Natural killer cell (primary cell): Measurements from ENCODE around the gene CEP68. TPM values are rescaled to one million over a fixed set of nuclear protein-coding genes. Genes with fewer than 3 reads are reported as not detected.
"Not testable (repeated sequence)": the region's sequence is repeated elsewhere in the genome, so short reads cannot be mapped to it uniquely, and the experiment has no call there.

Experiments used
- ATAC-seq, 3 donors: fragments of 150-1000 bp in 2 of 3; fragments of 200-7000 bp in 1 of 3; cut with Tn5 transposase; 1 replicate in 1 of 3; 2 replicates in 2 of 3; pipeline ENCODE4 v1.10.0; 2021; ENCODE audit warnings: mild to moderate bottlenecking in 2 of 3, moderate library complexity in 2 of 3
- DNase-seq, 2 donors: peaks; one replicate each; pipeline versions ENCODE4 v3.0.0 to v3.0.0-alpha.2; 2013 to 2021; ENCODE audit warnings: mixed read lengths in 1 of 2
- H3K27ac ChIP-seq: one replicate; pipeline ENCODE4 v1.5.1; 2013; ENCODE audit warnings: mild to moderate bottlenecking, low read length
- H3K27me3 ChIP-seq: one replicate; pipeline ENCODE4 v1.6.1; 2013; ENCODE audit warnings: low read length; ENCODE audit not compliant: control insufficient read depth, insufficient read depth
- H3K36me3 ChIP-seq: one replicate; pipeline ENCODE4 v1.6.1; 2013; ENCODE audit warnings: low read length; ENCODE audit not compliant: control insufficient read depth, insufficient read depth
- H3K4me1 ChIP-seq: one replicate; pipeline ENCODE4 v1.6.1; 2013; ENCODE audit warnings: low read length; ENCODE audit not compliant: control insufficient read depth, insufficient read depth
- H3K4me3 ChIP-seq: one replicate; pipeline ENCODE4 v1.5.1; 2013; ENCODE audit warnings: low read length
- H3K9me3 ChIP-seq: one replicate; pipeline ENCODE4 v1.6.1; 2013; ENCODE audit warnings: low read length; ENCODE audit not compliant: control insufficient read depth, insufficient read depth
- H3K27ac Mint-ChIP-seq, 2 donors: one replicate each; pipeline ENCODE4 v1.8.0; 2022; ENCODE audit warnings: mild to moderate bottlenecking in 2 of 2, mixed read lengths in 2 of 2, moderate library complexity in 1 of 2
- H3K27me3 Mint-ChIP-seq, 2 donors: one replicate each; pipeline ENCODE4 v1.8.0; 2022; ENCODE audit warnings: low read depth in 2 of 2, mixed read lengths in 2 of 2
- H3K36me3 Mint-ChIP-seq: one replicate; pipeline ENCODE4 v1.8.0; 2022; ENCODE audit warnings: mixed read lengths
- H3K4me1 Mint-ChIP-seq, 2 donors: one replicate each; pipeline ENCODE4 v1.8.0; 2022; ENCODE audit warnings: mixed read lengths in 2 of 2
- H3K4me3 Mint-ChIP-seq: one replicate; pipeline ENCODE4 v1.8.0; 2022; ENCODE audit warnings: mild to moderate bottlenecking, moderate library complexity, mixed read lengths
- H3K9me3 Mint-ChIP-seq, 2 donors: one replicate each; pipeline ENCODE4 v1.8.0; 2022; ENCODE audit warnings: mixed read lengths in 2 of 2
- WGBS: methylation state at CpG from one replicate; pipeline ENCODE4 v1.1.7; 2013; ENCODE audit warnings: missing lambda C conversion rate; ENCODE audit not compliant: insufficient coverage; 5-methylcytosine and 5-hydroxymethylcytosine counted together
- intact Hi-C: fragments of 100-400 bp; cut with micrococcal nuclease; formaldehyde crosslinking; loops from one replicate; pipeline ENCODE4 v1.14.2; 2022
- total RNA-seq, 4 donors: library from RNA; stranded (reverse); fragments of 120-200 nt in 1 of 4; gene quantifications; one replicate each; pipeline versions ENCODE4 v1.2.3 to v1.2.4, GENCODE V29; 2013 to 2022
- TF ChIP-seq, protein P1 (sequence below): fragments of 200-600 bp; IDR thresholded peaks from one replicate; pipeline ENCODE4 v1.8.0; 2022; ENCODE audit warnings: antibody characterized with exemption

CEP68 gene
- total RNA-seq, 3 donors from 2014 or later (not counting 1 experiment from before 2014, with no cell fraction given) = 5.6 to 8.3 (median 5.8) TPM

- Histone ChIP-seq H3K9me3 (no peaks in the 10 kb centered on the region), H3K4me3 (peak overlapping the region; percentile 84), H3K27me3 (no peaks in the 10 kb centered on the region), H3K27ac (peak overlapping the region; percentile 94), H3K4me1 (peaks cover 24% of the 10 kb centered on the region), H3K36me3 (no peaks in the 10 kb centered on the region)
- intact Hi-C loops = loop anchor here (2.0 to 5.0 kb wide), 5 partner anchors 66 to 1542 kb away; partner anchors contain the start of genes ACTR2, AFTPH, CEP68 and MDH1
- H3K27me3 Mint-ChIP-seq = no peaks in the 10 kb centered on the region
- TF ChIP-seq, protein P1, sequence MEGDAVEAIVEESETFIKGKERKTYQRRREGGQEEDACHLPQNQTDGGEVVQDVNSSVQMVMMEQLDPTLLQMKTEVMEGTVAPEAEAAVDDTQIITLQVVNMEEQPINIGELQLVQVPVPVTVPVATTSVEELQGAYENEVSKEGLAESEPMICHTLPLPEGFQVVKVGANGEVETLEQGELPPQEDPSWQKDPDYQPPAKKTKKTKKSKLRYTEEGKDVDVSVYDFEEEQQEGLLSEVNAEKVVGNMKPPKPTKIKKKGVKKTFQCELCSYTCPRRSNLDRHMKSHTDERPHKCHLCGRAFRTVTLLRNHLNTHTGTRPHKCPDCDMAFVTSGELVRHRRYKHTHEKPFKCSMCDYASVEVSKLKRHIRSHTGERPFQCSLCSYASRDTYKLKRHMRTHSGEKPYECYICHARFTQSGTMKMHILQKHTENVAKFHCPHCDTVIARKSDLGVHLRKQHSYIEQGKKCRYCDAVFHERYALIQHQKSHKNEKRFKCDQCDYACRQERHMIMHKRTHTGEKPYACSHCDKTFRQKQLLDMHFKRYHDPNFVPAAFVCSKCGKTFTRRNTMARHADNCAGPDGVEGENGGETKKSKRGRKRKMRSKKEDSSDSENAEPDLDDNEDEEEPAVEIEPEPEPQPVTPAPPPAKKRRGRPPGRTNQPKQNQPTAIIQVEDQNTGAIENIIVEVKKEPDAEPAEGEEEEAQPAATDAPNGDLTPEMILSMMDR = no peak
- peak overlapping the region; percentile 100 for H3K4me3 Mint-ChIP-seq
- H3K27ac Mint-ChIP-seq = peak overlapping the region; percentile 99
- H3K9me3 Mint-ChIP-seq = no peaks in the 10 kb centered on the region
- H3K36me3 Mint-ChIP-seq = no peaks in the 10 kb centered on the region
- H3K4me1 Mint-ChIP-seq = peaks cover 38 to 46% of the 10 kb centered on the region in 2 donors
- WGBS = 7% methylated on average over 17 of the region's 19 CpGs
- ATAC-seq = peak; percentile 7 to 25 (median 10)
- DNase-seq = no peak
Measured at GRCh38 chr2:65130664-65131175, 74.5 kb downstream of the CEP68 start.

DNA sequence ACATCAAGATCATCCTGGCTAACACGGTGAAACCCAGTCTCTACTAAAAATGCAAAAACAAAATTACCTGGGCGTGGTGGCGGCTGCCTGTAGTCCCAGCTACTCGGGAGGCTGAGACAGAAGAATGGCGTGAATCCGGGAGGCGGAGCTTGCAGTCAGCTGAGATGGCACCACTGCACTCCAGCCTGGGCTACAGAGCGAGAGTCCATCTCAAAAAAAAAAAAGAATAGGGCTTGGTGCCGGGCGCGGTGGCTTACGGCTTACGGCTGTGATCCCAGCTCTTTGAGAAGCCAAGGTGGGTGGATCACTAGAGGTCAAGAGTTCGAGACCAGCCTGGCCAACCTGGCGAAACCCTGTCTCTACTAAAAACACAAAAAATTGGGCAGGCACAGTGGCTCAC lies 76.7 kb downstream of the CEP68 start:
- intact Hi-C loops = loop anchor here (5.0 kb wide), 2 partner anchors 94 to 611 kb away; partner anchors contain the start of genes ACTR2 and AFTPH
- not testable (repeated sequence) for H3K4me1 ChIP-seq, H3K36me3 ChIP-seq, H3K27ac Mint-ChIP-seq, H3K27me3 Mint-ChIP-seq, H3K27ac ChIP-seq, H3K36me3 Mint-ChIP-seq, ATAC-seq, H3K9me3 ChIP-seq, DNase-seq, H3K9me3 Mint-ChIP-seq, H3K27me3 ChIP-seq, H3K4me3 Mint-ChIP-seq, H3K4me3 ChIP-seq
- H3K4me1 Mint-ChIP-seq = peaks cover 23 to 27% of the 10 kb centered on the region in 2 donors
- WGBS = 94% methylated on average over 15 of the region's 15 CpGs

DNA sequence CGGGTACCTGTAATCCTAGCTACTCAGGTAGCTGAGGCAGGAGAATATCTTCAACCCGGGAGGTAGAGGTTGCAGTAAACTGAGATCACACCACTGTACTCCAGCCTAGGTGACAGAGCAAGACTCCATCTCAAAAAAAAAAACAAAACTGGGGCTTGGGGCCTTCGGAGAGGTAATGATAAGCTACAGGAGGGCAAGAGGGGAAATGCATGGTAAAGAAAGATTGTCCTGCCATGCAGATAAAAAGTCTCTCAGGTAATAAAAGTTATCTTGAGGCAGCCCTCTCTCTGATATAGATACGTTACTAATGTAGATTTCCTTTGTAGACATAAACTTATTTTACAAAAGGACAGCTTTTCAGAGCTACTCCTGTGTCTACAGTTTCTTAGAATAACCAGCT lies 77.4 kb downstream of the CEP68 start:
- intact Hi-C loops = loop anchor here (5.0 kb wide), 2 partner anchors 94 to 611 kb away; partner anchors contain the start of genes ACTR2 and AFTPH
- TF ChIP-seq, protein P1 = no peak
- no peaks in the 10 kb centered on the region for H3K36me3 Mint-ChIP-seq
- no peaks in the 10 kb centered on the region for H3K9me3 Mint-ChIP-seq
- no peak overlapping the region for H3K27ac ChIP-seq
- no peaks in the 10 kb centered on the region for H3K36me3 ChIP-seq
- H3K27me3 ChIP-seq = no peaks in the 10 kb centered on the region
- no peaks in the 10 kb centered on the region for H3K9me3 ChIP-seq
- H3K4me3 Mint-ChIP-seq = no peak overlapping the region
- ATAC-seq (no peak), DNase-seq (no peak)
- no peak overlapping the region for H3K4me3 ChIP-seq
- peaks cover 0 to 3% of the 10 kb centered on the region in 2 donors for H3K27me3 Mint-ChIP-seq
- no peak overlapping the region for H3K27ac Mint-ChIP-seq
- H3K4me1 ChIP-seq = peaks cover 8% of the 10 kb centered on the region
- WGBS = 93% methylated on average over 4 of the region's 4 CpGs
- H3K4me1 Mint-ChIP-seq = peaks cover 17 to 20% of the 10 kb centered on the region in 2 donors

- no peak overlapping the region for H3K27ac Mint-ChIP-seq
- peaks cover 12 to 15% of the 10 kb centered on the region in 2 donors for H3K4me1 Mint-ChIP-seq
- 90% methylated on average over 5 of the region's 7 CpGs for WGBS
- Histone ChIP-seq H3K27me3 (no peaks in the 10 kb centered on the region), H3K27ac (no peak overlapping the region), H3K36me3 (no peaks in the 10 kb centered on the region), H3K4me1 (peaks cover 5% of the 10 kb centered on the region), H3K4me3 (no peak overlapping the region), H3K9me3 (no peaks in the 10 kb centered on the region)
- peaks cover 0 to 6% of the 10 kb centered on the region in 2 donors for H3K27me3 Mint-ChIP-seq
- H3K4me3 Mint-ChIP-seq = no peak overlapping the region
- DNase-seq = no peak
- ATAC-seq = no peak
- TF ChIP-seq, protein P1 = no peak
- no peaks in the 10 kb centered on the region for H3K36me3 Mint-ChIP-seq
- no peaks in the 10 kb centered on the region for H3K9me3 Mint-ChIP-seq
- intact Hi-C loops = loop anchor here (5.0 kb wide), 2 partner anchors 93 to 612 kb away; partner anchors contain the start of genes ACTR2 and AFTPH
Measured at GRCh38 chr2:65134158-65134557, 77.9 kb downstream of the CEP68 start.
